Skin of body (tissue), 2 donors: ENCODE results near the gene PMFBP1. TPM values are rescaled to one million over a fixed set of nuclear protein-coding genes. Genes with fewer than 3 reads are reported as not detected.
"Not testable (repeated sequence)": the region's sequence is repeated elsewhere in the genome, so short reads cannot be mapped to it uniquely, and the experiment has no call there.

Source experiments
- DNase-seq: peaks from one replicate; lab custom pipeline; 2025; lab: John Stamatoyannopoulos, UW
- total RNA-seq: library from RNA; depleted of rRNA; stranded (reverse); fragments of >200 nt; gene quantifications from one replicate; pipeline ENCODE4 v1.2.3, GENCODE V29; 2014

Gene PMFBP1
- total RNA-seq, 1 donor from 2014 or later: 1.8 TPM

DNA sequence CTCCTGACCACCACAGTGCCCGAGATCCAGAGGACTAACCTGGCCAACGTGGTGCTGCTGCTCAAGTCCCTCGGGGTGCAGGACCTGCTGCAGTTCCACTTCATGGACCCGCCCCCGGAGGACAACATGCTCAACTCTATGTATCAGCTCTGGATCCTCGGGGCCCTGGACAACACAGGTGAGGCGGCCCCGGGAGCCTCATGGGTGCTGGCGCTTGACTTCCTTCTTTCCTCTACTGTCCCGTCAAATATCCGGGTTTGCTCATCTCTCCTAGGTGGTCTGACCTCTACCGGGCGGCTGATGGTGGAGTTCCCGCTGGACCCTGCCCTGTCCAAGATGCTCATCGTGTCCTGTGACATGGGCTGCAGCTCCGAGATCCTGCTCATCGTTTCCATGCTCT lies 64.6 kb downstream of the PMFBP1 start:
- no peak for DNase-seq

DNA sequence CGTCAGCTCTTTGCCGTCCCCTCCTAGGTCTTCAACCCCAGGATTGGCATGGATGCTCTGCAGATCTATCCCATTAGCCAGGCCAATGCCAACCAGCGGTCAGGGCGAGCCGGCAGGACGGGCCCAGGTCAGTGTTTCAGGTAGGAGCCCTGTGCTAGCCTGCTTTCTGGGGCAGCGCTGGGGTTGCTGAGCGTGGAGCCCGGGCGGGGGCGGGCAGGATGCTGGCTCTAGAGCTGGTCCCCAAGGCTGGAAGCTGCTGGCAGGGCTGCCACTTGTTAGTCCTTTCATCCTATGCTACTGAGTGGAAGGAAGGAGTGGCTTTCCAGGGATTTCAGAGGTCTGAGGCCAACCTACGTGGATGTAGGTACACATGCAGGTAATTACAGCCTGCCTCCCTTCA lies 66.0 kb downstream of the PMFBP1 start:
- DNase-seq: no peak

DNA sequence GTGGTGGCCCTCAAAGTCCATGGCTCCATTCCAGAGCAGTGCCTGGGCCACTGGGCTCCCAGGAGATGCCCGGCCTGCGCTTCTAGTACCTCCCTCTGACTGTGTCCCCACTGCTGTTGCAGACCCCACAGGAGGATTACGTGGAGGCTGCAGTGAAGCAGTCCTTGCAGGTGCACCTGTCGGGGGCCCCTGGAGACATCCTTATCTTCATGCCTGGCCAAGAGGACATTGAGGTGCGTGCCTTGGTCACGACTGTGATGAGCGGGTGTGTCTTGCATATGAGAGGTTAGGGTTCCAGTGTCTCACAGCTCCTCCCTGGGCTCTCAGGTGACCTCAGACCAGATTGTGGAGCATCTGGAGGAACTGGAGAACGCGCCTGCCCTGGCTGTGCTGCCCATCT lies 67.0 kb downstream of the PMFBP1 start:
- no peak for DNase-seq

DNA sequence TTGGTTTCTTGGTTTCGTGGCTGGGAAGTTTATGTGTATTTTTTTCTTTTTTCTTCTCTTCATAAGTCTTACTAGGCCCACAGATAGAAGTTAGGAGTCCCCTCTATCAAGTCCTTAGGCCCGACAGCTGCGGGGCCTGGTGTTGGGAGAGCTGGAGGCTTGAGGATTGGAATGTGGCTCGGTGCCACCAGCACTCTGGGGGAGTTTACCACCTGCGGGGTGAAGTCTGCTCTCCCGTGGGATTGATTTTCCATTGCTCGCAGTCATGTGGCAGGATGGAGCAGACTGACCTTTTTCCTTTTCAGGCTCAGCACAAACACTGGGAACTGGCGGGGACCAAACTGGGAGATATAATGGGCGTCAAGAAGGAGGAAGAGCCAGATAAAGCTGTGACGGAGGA lies 70.8 kb downstream of the PMFBP1 start:
- DNase-seq: no peak

DNA sequence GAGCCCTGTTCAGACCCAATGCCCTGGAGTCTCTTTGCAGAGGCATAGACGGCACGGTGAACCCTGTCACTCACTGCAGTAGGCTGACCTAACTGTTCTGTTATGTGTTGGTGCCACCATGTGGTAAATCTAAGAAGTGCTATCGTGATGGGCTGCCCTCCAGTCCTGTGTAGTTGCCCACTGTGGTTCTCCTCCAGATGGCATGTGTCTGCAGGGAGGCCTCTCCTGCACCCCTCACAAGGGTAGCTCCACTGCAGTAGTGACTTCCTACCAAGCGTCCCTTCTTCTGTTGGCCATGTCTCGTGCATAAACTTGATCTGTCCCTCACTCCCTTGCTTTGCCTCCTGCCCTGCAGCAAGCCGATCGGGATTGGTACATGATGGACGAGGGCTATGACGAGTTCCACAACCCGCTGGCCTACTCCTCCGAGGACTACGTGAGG lies 72.6 kb downstream of the PMFBP1 start:
- DNase-seq: peak; percentile 11

DNA sequence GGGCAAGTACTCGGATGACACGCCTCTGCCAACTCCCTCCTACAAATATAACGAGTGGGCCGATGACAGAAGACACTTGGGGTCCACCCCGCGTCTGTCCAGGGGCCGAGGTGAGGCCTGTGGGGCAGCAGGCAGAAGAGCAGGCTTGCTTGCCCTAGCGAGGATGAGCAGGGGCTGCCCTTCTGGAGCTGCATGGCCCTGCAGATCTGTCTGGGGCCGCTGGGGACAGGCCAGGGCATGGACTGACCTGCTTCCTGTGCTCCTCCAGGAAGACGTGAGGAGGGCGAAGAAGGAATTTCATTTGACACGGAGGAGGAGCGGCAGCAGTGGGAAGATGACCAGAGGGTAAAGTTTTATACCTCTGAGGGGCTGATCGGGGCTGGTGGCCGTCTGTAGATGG lies 73.0 kb downstream of the PMFBP1 start:
- no peak for DNase-seq

DNA sequence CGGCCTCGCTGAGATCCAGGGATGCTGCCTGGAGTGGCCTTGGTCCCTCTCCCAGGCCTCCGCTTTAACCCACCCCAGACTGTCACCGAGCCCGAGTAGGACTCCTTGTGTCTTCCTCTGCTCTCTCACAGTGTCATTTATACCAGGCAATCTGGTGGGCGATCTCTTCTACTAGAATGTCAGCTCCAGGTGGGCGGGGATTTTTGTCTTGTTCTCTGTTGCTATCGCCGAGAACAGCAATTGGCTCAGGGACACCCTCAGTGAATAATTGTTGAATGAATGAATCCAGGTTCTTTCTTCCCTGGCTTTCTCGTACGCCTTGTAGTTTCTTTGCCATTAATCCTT lies 77.7 kb downstream of the PMFBP1 start:
- DNase-seq: no peak

DNA sequence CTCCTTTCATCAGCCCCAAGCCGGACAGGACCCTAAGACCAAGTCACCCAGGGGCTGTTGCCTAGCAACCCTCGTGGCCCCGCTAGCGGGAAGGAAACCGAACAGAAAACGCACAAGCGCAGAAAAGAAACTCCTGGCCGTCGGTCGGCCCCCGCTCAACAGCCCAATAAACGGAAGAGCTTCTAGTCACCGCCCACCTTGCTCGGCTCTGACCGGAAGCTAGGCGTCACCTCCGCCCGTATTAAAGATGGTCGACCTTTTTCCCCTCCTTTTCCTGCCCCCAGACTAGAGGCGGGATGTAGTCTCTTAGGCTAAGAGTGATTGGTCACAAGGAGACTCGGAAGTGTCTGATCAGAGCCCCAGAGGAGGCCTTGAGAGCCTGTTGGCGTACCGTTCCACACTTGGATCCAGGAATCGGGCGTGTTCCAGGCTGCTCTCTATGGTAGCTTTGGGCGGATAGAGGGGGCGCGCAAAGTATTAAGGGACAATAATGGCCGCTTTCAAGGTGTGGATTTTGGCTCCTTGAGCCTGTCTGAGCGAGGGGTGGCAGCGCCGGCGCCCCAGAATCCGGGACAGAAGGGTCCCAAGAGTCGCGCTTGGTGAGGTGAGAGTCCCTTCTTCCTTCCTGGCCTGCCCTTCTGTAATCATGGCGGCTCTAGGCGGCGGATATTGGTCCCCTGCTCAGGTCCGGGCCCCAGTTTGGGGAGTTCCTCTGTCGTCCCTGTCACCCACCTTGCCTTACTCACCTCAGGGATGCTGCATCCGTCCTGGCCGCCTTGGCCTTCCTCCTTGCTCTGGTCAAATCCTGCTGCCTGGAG lies 78.3 kb downstream of the PMFBP1 start, which contains the start of the genes DHX38 and TXNL4B:
Gene DHX38 (plus strand): TSS at position 400 of the 818 bp plus-strand sequence. CDS start 2,311 bp downstream, outside the sequence.
Gene TXNL4B (minus strand): TSS at position 173 of the 818 bp plus-strand sequence. CDS start 2,871 bp downstream, outside the sequence.
- peak; percentile 99 for DNase-seq

DNA sequence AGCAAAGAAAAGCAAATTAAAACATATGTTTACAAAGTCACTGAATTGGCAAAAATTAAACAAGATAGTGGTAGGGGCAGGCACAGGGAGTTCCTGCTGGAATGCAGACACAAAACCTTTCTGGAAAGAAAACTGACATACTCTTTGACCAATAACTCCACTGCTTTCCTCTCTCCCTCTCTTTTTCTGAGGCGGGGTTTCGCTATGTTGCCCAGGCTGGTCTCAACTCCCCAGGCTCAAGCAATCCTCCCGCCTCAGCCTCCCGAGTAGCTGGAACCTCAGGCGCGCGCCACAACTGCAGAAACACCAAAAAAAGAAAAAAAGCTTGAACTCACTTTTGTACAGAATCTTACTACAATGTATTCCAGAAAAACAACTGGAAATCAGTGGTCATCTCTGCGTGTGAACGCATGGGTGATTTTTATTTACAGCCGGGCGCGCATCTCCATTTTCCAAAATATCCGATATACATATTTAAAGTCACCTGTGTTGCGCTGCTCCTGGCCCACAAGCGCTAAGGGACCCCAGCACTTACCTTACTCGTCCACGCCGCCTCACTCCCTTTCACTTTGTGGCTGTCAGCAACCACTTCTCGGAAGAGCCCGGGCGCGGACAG lies 79.0 kb downstream of the PMFBP1 start:
- no peak for DNase-seq

DNA sequence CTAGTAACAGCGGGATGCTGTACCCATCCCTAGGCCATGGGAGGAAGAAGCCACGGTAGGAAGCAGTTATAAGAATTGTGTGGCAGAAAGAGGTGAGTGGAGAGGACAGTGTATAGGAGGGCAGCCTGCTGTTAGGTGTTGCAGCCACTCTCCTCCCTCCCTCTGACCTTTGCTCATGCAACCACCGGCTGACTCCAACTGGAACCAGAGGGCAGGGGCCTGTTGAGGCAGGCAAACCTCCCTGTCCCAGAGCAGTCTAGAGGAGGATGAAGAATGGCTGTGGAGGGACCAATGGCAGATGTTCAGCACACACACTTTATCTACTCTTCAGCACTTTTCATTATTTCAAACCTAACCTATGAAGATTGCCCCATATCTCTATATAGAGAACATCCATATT lies 80.7 kb downstream of the PMFBP1 start:
- DNase-seq: no peak

DNA sequence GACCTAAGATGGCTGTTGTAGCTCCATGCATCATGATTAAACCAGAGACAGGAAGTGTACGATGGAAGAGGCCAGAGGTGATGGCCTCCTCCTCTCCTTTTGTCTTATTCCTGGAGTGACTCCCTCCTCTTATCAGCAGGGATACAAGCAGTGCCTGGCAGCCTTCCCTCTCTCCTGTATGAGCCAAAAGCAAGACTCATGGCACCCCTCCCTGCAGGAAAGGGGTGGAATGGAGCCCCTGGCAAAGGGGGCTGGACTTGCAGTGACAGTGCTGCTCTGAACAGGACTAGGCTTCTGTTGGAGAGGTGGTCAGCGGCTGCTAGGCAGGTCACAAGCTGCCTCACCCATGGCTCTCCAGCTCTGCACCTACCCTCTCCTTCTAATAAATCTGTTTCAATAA lies 87.0 kb downstream of the PMFBP1 start:
- DNase-seq: no peak

DNA sequence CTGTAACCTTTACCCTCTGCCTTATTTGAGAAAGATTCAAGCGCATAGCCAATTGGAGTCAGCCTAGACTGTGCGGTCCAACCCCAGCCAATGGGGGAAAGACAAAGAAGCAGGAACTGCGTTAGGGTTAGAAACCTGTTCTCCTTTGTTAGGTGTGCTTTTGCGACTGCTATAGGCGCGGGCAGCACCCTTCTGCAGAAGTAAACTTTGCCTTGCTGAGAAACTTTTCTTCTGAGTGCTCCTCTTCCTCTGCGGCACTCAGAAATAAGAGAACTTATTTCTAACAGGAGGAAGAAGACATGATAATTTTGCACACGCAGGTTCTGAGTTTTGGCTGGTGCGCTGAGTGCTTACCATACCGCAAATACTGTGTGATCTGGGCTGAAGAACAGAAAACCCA lies 87.5 kb downstream of the PMFBP1 start:
- DNase-seq: no peak

DNA sequence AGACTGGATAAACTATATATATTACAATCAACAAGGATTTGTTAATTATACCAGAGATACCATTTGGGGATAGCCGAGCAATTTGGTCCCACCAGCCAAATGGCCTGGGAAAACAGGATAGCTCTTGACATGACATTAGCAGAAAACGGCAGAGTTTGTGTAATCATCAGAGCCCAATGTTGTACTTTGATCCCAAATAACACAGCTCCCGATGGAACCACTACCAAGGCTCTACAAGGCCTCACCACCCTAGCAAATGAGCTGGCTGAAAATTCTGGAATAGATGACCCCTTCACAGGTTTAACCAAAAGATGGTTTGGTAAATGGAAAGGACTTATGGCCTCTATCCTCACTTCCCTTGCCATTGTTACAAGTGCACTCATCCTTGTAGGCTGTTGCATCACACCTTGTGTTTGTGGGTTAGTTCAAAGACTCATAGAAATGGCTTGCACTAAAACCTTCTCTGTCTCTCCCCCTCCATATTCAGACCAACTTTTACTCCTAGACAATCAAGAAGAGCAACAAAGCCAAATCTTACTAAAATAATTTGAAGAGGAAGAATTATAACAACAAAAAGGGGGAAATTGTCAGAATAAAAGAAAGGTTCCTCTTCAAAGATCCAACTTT lies 88.1 kb downstream of the PMFBP1 start:
- DNase-seq: no peak

DNA sequence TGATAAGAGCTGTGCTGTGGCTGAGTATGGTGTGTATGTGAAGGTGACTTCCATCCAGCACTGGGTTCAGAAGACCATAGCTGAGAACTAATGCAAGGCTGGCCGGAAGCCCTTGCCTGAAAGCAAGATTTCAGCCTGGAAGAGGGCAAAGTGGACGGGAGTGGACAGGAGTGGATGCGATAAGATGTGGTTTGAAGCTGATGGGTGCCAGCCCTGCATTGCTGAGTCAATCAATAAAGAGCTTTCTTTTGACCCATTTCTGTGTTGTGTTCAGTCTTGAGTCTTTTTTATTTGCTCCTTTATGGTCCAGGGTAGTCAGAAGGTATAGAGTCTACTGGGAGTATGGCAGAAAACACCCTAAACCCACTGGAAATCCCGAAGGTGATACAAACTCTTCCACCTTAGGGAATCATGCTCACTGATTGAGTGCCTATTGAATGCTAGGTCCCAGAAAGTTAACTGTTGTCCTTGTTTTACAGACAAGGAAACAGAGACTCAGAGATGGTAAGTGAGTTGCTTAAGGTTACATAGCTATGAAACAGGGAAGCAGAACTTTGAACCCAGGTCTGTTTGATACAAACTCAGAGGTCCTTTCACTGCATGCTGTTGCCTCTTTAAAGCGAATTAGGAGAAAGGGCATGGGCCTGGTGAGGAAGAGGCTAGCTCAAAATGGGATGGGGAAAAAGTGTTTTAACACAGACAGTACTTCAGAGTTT lies 94.8 kb downstream of the PMFBP1 start:
- not testable (repeated sequence) for DNase-seq

DNA sequence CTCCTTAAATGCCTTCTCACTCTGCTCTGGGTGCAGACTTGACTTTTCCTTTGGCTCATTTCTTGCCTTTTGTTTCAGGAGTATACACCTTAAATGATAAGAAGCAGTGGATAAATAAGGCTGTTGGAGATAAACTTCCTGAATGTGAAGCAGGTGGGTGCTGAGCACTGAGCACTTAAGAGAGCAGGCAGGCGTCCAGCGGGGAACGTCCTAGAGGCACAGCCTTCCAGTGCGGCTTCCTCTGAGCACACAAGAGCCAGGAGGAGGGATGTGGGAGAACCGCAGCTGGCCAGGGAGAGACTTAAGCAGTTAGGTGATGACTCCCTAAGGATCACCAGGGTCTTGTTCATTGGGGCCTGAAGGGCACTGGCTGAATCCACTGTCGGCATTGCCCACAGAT lies 96.9 kb downstream of the PMFBP1 start:
- not testable (repeated sequence) for DNase-seq

DNA sequence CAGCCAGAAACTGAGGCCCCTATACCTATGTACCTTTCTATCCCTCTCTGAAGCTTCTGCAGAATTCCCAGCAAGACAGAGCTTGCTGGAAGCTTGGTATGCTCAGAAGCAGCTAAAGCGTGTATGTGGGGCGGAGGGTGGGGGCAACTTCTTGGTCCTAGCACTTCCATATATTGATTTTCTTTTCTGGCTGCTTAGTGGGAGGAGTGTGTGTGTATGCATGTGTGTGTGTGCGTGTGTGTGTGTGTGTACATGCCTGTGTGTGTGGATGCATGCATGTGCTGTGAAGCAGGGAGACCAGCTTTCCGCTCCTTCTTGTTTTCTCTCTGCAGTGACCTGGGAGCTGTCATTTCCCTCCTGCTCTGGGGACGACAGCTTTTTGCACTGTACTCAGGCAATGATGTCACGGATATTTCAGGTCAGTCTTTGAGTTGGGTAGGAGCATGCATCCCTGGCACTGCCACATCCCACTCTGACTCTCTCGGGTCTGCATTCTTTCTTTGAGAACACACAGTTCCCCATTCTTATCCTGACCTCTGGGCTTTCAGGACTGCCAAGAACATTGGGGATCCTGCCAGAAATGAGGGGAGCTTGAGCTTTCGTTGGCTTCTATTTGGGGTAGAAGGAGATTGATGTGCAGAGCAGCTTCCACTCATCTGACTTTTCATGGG lies 98.3 kb downstream of the PMFBP1 start:
- DNase-seq: no peak

DNA sequence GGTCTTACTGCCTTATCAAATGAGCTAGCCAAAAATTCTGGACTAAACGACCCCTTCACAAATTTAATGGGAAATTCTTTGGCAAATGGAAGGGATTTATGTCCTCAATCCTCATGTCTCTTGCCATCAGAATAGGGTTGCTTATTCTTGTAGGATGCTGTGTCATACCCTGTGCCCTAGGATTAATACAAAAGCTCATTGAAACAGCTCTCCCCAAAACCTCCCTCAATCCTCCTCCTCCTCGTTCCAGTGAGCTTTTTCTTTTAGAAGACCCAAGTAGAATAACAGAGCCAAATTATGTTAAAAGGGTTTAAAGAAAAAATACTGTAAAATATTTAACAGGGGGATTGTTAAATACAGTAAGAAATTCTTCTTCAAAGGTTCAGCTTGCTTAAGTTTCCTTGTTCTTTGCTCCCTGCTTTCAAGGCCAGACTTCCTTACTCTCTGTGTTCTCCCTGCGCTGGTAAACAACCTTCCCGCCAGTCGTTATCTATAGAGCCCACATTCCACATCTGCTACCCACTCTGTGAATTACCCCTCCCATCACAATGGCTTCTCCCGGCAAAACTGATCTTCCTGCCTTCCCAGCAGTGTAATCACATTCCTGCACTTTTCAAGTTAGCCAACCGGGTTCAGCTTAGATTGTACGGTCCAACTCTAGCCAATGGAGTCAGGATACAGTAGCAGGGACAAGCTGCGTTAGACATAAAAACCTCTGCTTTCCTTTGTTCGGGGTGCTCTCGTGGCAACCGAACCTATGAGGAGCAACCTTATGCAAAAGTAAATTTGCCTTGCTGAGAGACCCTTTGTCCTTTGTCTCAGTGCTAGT lies 99.2 kb downstream of the PMFBP1 start:
- DNase-seq: no peak
